ENCODE data around the gene CYBC1.

GRCh38 chr17:82483836-82484235 lies 33.3 kb upstream of the CYBC1 start:
- no peak for TF ChIP-seq CTCF (IDR thresholded peaks at IDR 0.05 in 8 of 11, conservative IDR thresholded peaks at IDR 0.05 in 3 of 11)
- TF ChIP-seq POLR2A (IDR thresholded peaks at IDR 0.05): no peak
- peak in 1 of 3 donors; percentile 39 for TF ChIP-seq POLR2AphosphoS5 (IDR thresholded peaks at IDR 0.05)

Data from spleen (tissue), 7 donors.